Gastroesophageal sphincter (tissue), 3 donors: Measurements from ENCODE around the gene GSTT2B.
"Not testable (repeated sequence)": the region's sequence is repeated elsewhere in the genome, so short reads cannot be mapped to it uniquely, and the experiment has no call there.

Experiments used
- POLR2A ChIP-seq, 2 donors: fragments of 450-650 bp; IDR thresholded peaks; one replicate each; pipeline ENCODE4 v1.6.1; 2017; ENCODE audit warnings: antibody characterized with exemption in 2 of 2, mild to moderate bottlenecking in 2 of 2, moderate library complexity in 1 of 2
- TF ChIP-seq, protein P1 (sequence below), 4 experiments: fragments of 200-600 bp in 2 of 4; fragments of 450-650 bp in 2 of 4; sonication (generic) in 1 of 4; IDR thresholded peaks; one replicate each; pipeline ENCODE4 v1.5.1; 2017 to 2019; ENCODE audit warnings: antibody characterized with exemption in 4 of 4, mild to moderate bottlenecking in 2 of 4, moderate library complexity in 2 of 4

DNA sequence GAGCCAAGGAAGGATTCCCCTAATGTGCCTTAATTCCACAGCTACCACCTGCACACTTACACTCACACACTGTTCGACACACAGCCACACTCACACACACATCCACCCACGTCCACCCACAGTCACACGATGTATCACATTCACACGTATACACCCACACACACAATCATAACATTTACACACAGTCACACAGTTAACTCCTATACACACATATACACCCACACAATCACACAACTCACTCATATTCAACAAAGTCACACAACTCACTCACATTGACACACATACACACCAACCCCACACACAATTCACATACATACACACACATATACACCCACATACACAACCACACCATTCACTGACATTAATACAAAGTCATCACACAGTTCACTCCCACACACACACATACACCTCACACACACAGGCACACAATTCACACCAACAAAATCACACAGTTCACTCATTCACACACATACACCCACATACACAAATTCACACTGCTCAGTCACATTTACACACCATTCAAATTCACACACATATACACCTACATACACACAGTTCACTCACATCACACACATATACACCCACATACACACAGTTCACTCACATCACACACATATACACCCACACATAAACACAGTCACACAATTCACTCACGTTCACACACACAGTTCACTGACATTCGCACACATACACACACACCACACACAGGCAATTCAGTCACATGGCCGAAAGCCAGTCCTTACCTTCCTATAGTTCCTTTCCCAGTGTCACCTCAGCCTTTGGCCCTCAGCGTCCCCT, 6.6 kb downstream of the GSTT2B start:
- TF ChIP-seq, protein P1, sequence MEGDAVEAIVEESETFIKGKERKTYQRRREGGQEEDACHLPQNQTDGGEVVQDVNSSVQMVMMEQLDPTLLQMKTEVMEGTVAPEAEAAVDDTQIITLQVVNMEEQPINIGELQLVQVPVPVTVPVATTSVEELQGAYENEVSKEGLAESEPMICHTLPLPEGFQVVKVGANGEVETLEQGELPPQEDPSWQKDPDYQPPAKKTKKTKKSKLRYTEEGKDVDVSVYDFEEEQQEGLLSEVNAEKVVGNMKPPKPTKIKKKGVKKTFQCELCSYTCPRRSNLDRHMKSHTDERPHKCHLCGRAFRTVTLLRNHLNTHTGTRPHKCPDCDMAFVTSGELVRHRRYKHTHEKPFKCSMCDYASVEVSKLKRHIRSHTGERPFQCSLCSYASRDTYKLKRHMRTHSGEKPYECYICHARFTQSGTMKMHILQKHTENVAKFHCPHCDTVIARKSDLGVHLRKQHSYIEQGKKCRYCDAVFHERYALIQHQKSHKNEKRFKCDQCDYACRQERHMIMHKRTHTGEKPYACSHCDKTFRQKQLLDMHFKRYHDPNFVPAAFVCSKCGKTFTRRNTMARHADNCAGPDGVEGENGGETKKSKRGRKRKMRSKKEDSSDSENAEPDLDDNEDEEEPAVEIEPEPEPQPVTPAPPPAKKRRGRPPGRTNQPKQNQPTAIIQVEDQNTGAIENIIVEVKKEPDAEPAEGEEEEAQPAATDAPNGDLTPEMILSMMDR (IDR thresholded peaks at IDR 0.05) = not testable (repeated sequence)
- not testable (repeated sequence) for TF ChIP-seq POLR2A (IDR thresholded peaks at IDR 0.05)
